Stimulated activated naive CD4-positive, alpha-beta T cell treated with Interleukin-2 at 50 U/mL for 16 hours (primary cell): ENCODE data around the gene WHRN.

Experiments used
- DNase-seq: peaks from one replicate; lab custom pipeline; 2025; lab: John Stamatoyannopoulos, UW

Gene WHRN

GRCh38 chr9:114450181-114450580, 55.1 kb downstream of the WHRN start:
- no peak for DNase-seq

- DNase-seq, result no peak
Observed at GRCh38 chr9:114449236-114449635, 56.0 kb downstream of the WHRN start.

DNA sequence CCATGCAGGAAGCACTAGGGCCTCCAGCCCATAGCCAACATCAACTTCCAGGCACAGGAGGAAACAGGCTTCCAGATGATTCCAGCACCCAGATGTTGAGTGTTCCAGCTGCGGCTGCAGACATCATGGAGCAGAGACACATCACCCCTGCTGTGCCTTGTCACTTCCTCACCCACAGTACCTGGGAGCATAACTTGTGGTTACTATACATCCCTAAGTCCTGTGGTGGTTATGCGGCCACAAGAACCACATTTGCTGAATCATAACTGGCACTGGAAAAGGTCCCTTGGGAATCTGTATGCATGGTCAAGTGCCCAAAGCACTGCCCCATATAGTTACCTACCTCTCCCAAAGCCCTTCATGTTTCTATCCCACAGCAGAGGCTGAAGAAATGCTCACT, 56.6 kb downstream of the WHRN start:
- no peak for DNase-seq

- DNase-seq, result no peak
Observed at GRCh38 chr9:114446672-114447450, 58.4 kb downstream of the WHRN start.

GRCh38 chr9:114446036-114446435, 59.2 kb downstream of the WHRN start:
- no peak for DNase-seq

GRCh38 chr9:114445616-114446015, 59.7 kb downstream of the WHRN start:
- no peak for DNase-seq

DNA sequence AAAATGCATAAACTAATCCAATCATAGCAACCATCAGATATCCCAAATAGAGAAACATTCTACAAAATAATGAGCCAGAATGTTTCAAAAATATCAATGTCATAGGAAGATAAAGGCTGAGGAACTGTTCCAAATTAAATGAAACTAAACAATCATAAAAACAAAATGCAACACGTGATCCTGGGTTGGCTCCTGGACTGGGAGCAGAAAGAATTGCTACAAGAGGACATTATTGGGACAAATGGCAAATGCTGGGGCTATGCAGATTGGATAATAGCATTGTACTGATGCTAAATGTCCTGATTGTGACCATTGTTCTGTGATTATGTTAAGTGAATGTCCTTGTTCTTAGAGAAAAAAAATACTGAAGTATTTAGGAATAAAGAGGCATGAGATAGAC, 63.3 kb downstream of the WHRN start:
- no peak for DNase-seq

DNA sequence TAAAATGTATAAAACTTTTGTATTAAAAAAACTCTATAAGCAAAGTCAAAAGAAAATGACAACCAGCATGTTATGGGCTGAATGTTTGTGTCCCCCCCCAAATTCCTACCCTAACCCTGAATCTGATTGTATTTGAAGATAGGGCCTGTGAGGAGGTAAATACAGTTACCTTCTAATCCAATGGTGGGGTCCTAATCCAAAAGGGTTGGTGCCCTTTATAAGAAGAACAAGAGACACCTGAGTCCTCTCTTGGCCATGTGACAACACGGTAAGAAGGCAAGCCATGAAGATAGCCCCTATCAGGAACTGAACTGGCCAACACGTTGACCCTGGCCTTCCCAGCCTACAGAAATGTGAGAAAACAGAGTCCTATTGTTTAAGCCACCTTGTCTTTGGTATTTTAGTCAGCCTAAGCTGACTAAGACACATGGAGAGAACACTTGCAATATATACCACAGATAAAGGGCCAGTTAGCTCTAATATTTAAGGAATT, 67.8 kb downstream of the WHRN start:
- DNase-seq, result no peak

DNA sequence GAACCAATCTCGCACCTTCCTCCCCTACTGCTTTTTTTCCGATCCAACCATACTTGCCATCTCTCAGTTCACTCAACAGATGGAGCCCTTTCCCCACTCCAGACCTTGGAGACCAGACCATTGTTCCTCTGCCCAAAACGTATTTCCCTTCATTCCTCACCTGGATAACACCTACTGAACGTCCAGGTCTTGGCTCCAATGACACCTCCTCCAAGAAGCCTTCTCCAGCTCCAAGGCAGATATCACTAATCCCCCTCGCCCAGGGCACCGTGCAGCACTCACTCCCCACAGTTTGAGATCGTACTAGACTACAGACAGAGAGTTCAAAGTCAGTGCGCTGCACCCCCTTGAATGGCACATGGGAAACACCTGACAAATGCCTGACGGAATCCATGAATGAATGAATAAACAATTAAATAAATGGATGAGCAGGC, 70.4 kb downstream of the WHRN start:
- no peak for DNase-seq

- DNase-seq, result no peak
Observed at GRCh38 chr9:114433720-114434255, 71.5 kb downstream of the WHRN start.

DNA sequence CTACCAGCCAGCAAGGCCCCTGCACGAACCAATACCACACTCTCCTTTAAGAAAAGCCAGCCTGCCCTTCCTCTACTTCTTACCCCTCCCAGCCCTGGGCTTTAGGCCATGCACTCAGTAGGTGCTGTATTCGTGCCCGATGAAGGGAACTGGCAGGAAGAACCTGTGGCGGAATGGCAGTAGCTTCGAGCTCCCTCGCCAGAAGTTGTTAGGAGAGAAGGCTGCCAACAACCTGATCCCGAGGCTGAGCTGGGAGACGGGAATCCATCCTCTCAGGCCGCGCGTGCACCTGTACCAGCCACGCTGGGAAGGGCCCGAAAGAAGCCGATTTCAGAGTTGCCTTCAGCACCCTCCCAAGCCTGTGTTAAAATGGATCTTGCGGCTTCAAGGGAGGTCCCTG, 72.2 kb downstream of the WHRN start:
- no peak for DNase-seq

GRCh38 chr9:114432323-114433067, 72.8 kb downstream of the WHRN start:
- DNase-seq, result no peak

- no peak for DNase-seq
Observed at GRCh38 chr9:114431770-114432169, 73.5 kb downstream of the WHRN start.

GRCh38 chr9:114431003-114431402, 74.3 kb downstream of the WHRN start:
- no peak for DNase-seq

- no peak for DNase-seq
Observed at GRCh38 chr9:114430457-114430856, 74.8 kb downstream of the WHRN start.

- DNase-seq, result no peak
Observed at GRCh38 chr9:114429488-114429887, 75.8 kb downstream of the WHRN start.

DNA sequence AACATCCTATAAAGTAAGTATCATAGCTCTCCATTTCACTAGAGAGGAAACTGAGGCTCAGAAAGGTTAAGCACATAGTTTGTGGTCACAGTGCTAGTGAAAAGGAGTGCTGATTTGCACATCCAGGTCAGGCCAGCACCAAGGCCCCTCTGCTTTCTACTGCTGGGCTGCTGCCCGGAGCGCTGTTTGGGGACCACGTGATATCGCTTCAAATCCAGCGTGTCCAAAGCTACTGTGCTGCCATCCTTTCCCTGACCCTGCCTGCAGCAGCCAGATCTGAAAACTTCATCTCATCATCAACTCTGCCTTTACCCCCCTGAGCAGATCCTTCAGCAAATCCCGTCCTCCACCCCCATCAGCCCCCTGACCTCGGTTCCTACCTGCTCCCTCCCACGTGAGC, 76.8 kb downstream of the WHRN start:
- no peak for DNase-seq

- no peak for DNase-seq
Observed at GRCh38 chr9:114427644-114428043, 77.6 kb downstream of the WHRN start.

DNA sequence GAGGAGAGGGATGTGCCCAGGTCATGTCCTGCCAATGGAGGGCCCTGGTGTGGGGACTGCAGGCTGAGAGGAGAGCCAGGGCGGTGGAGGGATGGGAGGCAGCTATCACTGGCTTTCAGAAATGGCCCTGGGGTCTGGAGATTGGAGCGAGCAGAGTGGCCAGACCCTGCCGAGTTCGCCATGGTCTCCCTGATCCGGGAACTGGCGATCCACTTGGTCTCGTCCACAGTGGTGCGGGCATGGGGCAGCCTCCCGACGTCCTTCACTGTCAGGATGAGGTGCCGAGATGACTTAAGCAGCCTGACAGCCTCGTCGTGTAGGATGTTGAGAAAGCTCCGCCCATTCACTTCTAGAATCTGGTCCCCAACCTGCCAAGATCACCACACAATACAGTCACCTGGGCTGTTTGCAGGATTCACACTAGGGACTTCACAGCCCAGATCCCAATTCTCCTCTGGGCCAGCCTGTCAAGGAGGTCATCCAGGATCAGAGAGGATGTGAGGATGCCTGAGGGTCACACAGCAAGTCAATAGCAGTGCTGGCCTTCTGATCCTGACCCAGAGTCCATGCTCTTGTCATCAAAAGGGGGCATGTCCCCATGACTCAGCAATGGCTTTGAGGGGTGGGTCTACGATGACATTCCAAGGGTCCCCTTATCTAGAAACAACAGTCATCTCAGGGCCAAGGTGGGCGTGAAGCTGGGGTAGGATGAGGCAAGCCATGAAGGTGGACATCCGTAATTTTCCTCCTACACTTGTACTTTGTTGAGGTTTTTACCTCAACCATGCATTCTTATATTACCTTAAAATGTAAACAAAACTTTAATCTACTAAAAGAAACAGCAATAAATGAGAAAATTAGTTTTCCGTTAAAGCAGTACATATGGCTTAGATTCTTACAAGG, 79.0 kb downstream of the WHRN start:
- DNase-seq, result no peak

GRCh38 chr9:114425126-114425525, 80.1 kb downstream of the WHRN start:
- no peak for DNase-seq

- DNase-seq, result no peak
Observed at GRCh38 chr9:114424126-114424525, 81.1 kb downstream of the WHRN start.

DNA sequence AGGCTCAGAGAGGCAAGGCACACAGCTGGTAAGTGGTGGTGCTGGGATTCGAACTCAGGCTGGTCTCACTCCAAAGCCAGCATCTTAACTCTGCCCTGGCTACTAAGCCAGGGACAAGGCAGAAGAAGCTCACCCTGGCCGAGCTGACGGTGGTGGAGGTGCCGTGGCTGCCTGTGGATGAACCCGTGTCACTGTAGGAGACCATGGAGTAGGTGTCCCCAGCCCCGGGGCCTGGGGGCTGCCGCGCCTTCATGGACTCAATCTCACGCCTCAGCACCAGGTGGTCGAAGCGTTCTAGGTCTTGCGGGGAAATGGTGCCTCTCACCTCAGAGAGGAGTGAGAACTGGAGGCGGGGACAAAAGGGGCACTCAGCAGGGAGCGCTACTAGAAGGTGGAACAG, 82.1 kb downstream of the WHRN start:
- no peak for DNase-seq
